Ovary (tissue), 3 donors: Measurements from ENCODE around the gene NAXD.

Source experiments
- EP300 ChIP-seq: sonication (generic); formaldehyde crosslinking; IDR thresholded peaks from one replicate; pipeline ENCODE4 v1.6.1; 2017; ENCODE audit warnings: antibody characterized with exemption
- TF ChIP-seq, protein P1 (sequence below), 3 donors: fragments of 450-650 bp in 2 of 3; fragments of 200-600 bp in 1 of 3; IDR thresholded peaks; one replicate each; pipeline versions ENCODE4 v1.5.1 to v1.8.0; 2016 to 2022; ENCODE audit warnings: antibody characterized with exemption in 3 of 3, mild to moderate bottlenecking in 1 of 3
- donor health status: DM: no; HTN: no; CAD: no.

DNA sequence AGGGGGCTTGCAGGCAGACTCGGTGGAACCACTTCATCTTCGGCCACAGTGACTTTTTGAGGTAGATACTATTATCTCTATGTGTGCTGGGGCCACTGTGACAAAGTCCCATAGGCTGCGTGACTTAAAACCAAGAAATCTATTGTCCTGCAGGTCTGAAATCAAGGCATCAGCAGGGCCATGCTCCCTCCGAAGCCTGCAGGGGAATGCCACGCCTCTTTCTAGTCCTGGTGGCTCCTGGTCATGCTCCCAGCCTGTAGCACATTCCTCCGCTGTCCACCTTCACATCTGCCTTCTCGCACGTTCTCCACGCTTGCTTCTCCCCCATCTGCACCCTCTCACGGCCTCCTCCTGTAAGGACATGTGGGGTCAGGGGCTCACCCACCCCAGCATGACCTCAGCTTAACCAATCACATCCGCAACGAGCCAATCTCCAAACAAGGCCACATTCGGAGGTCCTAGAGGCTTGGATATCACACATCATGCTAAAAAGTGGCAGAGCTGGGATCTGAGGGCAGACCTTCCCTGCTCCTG lies 32.9 kb upstream of the NAXD start:
- TF ChIP-seq, protein P1, sequence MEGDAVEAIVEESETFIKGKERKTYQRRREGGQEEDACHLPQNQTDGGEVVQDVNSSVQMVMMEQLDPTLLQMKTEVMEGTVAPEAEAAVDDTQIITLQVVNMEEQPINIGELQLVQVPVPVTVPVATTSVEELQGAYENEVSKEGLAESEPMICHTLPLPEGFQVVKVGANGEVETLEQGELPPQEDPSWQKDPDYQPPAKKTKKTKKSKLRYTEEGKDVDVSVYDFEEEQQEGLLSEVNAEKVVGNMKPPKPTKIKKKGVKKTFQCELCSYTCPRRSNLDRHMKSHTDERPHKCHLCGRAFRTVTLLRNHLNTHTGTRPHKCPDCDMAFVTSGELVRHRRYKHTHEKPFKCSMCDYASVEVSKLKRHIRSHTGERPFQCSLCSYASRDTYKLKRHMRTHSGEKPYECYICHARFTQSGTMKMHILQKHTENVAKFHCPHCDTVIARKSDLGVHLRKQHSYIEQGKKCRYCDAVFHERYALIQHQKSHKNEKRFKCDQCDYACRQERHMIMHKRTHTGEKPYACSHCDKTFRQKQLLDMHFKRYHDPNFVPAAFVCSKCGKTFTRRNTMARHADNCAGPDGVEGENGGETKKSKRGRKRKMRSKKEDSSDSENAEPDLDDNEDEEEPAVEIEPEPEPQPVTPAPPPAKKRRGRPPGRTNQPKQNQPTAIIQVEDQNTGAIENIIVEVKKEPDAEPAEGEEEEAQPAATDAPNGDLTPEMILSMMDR (IDR thresholded peaks at IDR 0.05): no peak
- TF ChIP-seq EP300: no peak
